ENCODE measurements around the gene DNHD1. TPM values are rescaled to one million over a fixed set of nuclear protein-coding genes. Genes with fewer than 3 reads are reported as not detected.

DNHD1 gene
- total RNA-seq, 2 experiments from 2014 or later, result 18.2 to 19.3 TPM

DNA sequence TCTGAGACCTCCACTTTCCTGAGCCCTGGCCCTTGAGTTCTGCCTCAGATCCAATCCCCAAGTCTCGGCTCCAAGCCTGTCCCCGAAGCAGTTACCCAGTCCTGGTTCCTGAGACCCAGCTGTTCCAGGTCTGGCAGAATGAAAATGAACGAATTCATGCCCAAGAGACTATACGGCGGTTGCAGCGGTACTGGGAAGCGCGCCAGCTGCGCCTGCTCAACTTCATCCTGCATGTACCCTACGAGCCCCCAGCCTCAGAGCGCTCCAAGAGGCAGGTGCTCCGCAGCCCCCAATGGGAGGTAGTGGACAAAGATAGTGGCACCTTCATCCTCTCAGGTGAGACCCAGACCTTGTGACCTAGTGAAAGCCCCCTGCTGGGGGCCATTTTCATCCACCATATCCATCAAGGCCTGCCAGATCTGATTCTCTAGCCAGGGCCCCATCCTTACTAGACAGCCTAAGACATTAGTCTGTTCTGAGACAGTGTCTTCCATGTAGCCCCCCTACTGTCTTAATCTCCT, 42.7 kb downstream of the DNHD1 start:
- Mint-ChIP-seq H3K27me3 (ENCODE audit: low read depth) (no peaks in the 10 kb centered on the region), H3K4me1 (ENCODE audit: low read depth) (no peaks in the 10 kb centered on the region), H3K9me3 (no peaks in the 10 kb centered on the region), H3K4me3 (no peak overlapping the region), H3K27ac (no peak overlapping the region), H3K36me3 (ENCODE audit: low read depth) (peaks cover 7% of the 10 kb centered on the region)
- intact Hi-C loops (cut with micrococcal nuclease), result no loop called here
- no peak for DNase-seq
- CTCF ChIA-PET, result interaction anchor here (1.6 to 2.4 kb wide), 2 partner anchors 8 to 15 kb away, joined by 4 to 11 read pairs; no protein-coding TSS in a partner anchor

DNA sequence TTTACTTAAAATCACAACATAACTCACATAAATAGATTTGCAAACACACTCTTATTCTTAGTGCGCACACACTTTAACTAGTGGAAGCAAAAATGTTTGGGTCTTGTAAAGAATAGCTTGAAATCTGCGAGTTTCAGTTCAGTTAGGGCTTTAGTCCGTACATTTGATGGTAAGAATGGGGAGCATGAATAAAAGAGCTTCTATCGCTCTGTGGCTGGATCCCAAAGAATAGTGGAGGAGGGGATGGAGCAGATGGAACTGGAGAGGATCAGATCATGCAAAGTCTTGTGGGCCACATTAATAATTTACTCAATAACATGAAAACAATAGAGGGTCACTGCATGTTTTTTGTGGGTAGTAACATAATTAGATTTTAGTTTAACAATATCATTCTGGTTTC, 44.3 kb downstream of the DNHD1 start:
- Mint-ChIP-seq H3K36me3 (ENCODE audit: low read depth) (peaks cover 11% of the 10 kb centered on the region), H3K9me3 (no peaks in the 10 kb centered on the region), H3K27ac (no peak overlapping the region), H3K27me3 (ENCODE audit: low read depth) (no peaks in the 10 kb centered on the region), H3K4me1 (ENCODE audit: low read depth) (no peaks in the 10 kb centered on the region), H3K4me3 (no peak overlapping the region)
- intact Hi-C loops (cut with micrococcal nuclease), result no loop called here
- DNase-seq, result no peak
- CTCF ChIA-PET, result interaction anchor here (0.9 to 2.4 kb wide), 5 partner anchors 10 to 163 kb away, joined by 3 to 11 read pairs (median 4); no protein-coding TSS in a partner anchor

DNA sequence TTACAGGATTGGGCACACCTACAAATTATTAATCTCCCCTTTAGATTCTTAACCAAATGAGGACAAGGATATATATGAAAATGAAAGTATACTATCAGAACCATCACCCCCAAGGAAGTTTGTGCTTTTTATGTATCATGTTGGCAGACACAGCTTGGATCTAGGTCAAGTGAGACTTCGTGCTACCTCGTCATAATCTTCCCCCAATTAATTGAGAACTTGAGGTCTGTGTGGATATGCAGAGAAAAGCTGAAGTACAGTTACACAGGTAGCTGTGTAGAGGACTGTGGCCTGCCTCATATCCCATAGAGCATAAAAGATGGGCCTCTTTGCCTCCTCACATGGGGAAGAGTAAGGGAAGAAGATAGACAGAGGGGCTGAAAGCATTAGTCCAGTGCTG, 45.6 kb downstream of the DNHD1 start:
- no peak overlapping the region for H3K27ac Mint-ChIP-seq
- no peaks in the 10 kb centered on the region for H3K4me1 Mint-ChIP-seq (ENCODE audit: low read depth)
- H3K36me3 Mint-ChIP-seq (ENCODE audit: low read depth), result peaks cover 11% of the 10 kb centered on the region
- H3K27me3 Mint-ChIP-seq (ENCODE audit: low read depth), result no peaks in the 10 kb centered on the region
- H3K4me3 Mint-ChIP-seq, result no peak overlapping the region
- no peak for DNase-seq
- CTCF ChIA-PET, result interaction anchor here (1.3 kb wide), 1 partner anchor 12 kb away, joined by 8 read pairs; no protein-coding TSS in a partner anchor
- intact Hi-C loops (cut with micrococcal nuclease), result no loop called here
- no peaks in the 10 kb centered on the region for H3K9me3 Mint-ChIP-seq

DNA sequence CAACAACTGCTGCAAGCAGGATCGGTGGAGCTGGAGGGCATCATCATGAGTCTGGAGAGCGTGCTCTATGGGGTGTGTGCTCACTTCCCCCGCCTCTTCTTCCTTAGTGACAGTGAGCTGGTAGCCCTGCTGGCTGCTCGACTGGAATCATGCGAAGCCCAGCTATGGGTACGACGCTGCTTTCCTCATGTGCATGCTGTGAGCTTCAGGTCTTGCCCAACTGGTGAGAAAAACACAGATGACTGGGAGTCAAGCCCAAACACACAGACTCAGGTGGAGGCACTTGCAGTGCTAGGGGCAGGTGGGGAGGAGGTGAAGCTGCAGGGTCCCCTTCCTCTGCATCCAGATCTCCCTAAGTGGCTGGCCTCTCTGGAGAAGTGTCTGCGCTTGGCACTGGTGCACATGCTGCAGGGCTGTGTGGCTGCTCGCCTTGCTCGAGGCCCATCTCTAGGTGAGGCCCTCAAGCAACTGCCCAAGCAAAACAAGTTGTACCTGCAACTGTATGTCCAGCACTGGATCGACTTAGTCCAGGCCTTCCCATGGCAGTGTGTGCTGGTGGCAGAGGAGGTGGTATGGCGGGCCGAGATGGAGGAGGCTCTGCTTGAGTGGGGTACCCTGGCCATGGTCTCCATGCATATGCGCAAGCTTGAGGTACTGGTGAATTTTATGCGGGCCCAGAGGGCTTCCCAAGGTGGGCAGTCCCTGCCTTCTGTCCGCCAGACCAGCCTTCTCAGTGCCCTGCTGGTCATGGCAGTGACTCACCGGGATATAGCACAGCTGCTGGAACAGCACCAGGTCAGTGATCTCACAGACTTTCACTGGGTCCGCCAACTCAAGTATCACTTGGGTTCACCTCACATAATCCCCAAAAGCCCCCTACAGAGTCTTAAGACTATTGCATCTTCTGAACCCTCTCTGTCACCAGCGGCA, 48.1 kb downstream of the DNHD1 start:
- Mint-ChIP-seq H3K9me3 (no peaks in the 10 kb centered on the region), H3K4me3 (no peak overlapping the region), H3K27me3 (ENCODE audit: low read depth) (no peaks in the 10 kb centered on the region), H3K4me1 (ENCODE audit: low read depth) (no peaks in the 10 kb centered on the region), H3K27ac (no peak overlapping the region), H3K36me3 (ENCODE audit: low read depth) (peaks cover 11% of the 10 kb centered on the region)
- CTCF ChIA-PET, result interaction anchor here (1.0 kb wide), 1 partner anchor 166 kb away, joined by 4 read pairs; no protein-coding TSS in a partner anchor
- intact Hi-C loops (cut with micrococcal nuclease), result no loop called here
- no peak for DNase-seq

DNA sequence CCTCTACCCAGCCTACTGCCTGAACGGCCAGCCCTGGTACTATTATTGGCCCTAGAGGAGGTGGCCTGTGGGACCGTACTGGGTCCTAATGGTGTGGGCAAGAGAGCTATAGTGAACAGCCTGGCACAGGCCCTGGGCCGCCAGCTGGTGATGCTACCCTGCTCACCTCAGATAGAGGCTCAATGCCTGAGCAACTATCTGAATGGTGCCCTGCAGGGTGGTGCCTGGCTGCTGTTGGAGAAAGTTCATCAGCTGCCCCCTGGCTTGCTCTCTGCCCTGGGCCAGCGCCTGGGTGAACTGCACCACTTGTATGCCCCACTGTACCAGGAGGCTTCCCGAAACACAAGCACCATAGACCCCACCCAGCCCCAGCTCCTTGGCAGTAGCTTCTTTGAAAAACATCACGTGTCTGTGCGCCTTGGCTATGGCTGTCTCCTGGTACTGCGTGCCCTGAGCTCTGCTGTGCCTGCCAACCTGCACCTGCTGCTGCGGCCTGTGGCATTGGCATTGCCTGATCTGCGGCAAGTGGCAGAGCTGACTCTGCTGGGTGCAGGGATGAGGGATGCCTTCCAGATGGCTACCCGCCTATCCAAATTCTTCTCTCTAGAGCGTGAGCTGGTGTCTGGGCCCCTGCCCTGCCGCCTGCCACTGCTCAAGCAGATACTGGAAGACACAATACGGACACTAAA, 49.0 kb downstream of the DNHD1 start:
- CTCF ChIA-PET, result interaction anchor here (0.5 to 1.1 kb wide), 3 partner anchors 41 to 167 kb away, joined by 3 to 4 read pairs (median 3); partner anchors contain the start of gene MRPL17

DNA sequence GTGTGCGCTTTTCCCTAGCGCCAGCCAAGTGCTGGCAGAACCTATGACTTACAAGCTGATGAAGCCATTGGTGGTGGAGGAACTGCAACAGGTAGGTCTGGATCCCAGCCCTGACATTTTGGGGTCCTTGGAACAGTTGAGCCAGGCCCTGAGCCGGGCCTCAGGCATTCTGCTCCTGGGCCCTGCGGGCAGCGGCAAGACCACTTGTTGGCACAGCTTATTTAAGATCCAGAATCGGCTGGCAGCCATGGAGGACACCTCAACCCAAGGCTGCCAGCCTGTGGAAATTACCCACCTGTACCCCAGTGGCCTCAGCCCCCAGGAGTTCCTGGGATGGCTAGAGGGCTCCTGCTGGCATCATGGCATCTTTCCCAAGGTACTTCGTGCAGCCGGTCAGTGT, 49.7 kb downstream of the DNHD1 start:
- intact Hi-C loops (cut with micrococcal nuclease), result no loop called here
- Mint-ChIP-seq H3K9me3 (no peaks in the 10 kb centered on the region), H3K27ac (no peak overlapping the region), H3K36me3 (ENCODE audit: low read depth) (peaks cover 11% of the 10 kb centered on the region), H3K4me1 (ENCODE audit: low read depth) (no peaks in the 10 kb centered on the region), H3K27me3 (ENCODE audit: low read depth) (no peaks in the 10 kb centered on the region), H3K4me3 (no peak overlapping the region)
- CTCF ChIA-PET, result interaction anchor here (1.1 kb wide), 1 partner anchor 136 kb away, joined by 3 read pairs; the partner anchor contains the start of gene MRPL17
- DNase-seq, result no peak

More for the DNA sequence above, 49.0 kb downstream of the DNHD1 start:
- intact Hi-C loops (cut with micrococcal nuclease), result no loop called here
- Mint-ChIP-seq H3K36me3 (ENCODE audit: low read depth) (peaks cover 11% of the 10 kb centered on the region), H3K4me3 (no peak overlapping the region), H3K9me3 (no peaks in the 10 kb centered on the region), H3K27me3 (ENCODE audit: low read depth) (no peaks in the 10 kb centered on the region), H3K27ac (no peak overlapping the region), H3K4me1 (ENCODE audit: low read depth) (no peaks in the 10 kb centered on the region)
- DNase-seq, result no peak

DNA sequence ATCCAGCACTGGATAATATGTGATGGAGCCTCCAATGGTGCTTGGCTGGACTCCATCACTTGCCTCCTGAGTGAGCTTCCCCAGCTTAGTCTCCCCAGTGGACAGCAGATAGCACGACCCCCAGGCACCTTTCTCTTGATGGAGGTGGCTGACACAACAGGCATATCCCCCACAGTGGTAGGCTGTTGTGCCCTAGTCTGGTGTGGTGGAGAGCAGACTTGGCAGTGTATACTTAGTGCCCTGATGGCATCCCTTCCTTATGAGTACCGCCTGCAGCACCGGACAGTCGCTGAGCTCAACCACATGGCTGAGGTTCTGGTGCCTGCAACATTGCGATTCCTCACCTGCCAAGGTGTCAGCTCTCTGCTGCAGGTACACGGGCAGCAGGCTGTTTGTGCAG, 50.1 kb downstream of the DNHD1 start:
- H3K27ac Mint-ChIP-seq, result no peak overlapping the region
- no peaks in the 10 kb centered on the region for H3K4me1 Mint-ChIP-seq (ENCODE audit: low read depth)
- CTCF ChIA-PET, result no interaction called here
- intact Hi-C loops (cut with micrococcal nuclease), result no loop called here
- no peaks in the 10 kb centered on the region for H3K9me3 Mint-ChIP-seq
- H3K27me3 Mint-ChIP-seq (ENCODE audit: low read depth), result no peaks in the 10 kb centered on the region
- no peak overlapping the region for H3K4me3 Mint-ChIP-seq
- H3K36me3 Mint-ChIP-seq (ENCODE audit: low read depth), result peaks cover 11% of the 10 kb centered on the region
- no peak for DNase-seq

DNA sequence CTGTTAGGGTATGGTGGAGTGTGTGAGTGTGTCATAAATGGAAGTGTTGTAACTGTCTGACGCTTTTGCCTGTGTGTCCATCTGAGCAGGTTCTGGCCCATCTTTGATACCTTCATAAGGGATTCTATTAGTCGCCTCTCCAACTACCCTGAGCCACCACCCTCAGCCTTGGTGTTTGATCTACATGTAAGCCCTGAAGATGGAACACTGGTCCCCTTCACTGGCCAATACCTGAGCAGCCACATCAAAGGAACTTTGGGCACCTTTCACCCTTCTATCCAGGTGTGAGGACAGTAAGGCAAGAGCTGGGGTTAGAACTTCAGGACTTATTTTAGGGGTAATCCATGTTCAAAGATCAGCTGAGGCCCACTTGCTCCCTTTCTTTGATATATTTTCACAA, 51.0 kb downstream of the DNHD1 start:
- intact Hi-C loops (cut with micrococcal nuclease), result no loop called here
- CTCF ChIA-PET, result no interaction called here
- Mint-ChIP-seq H3K4me1 (ENCODE audit: low read depth) (no peaks in the 10 kb centered on the region), H3K27ac (no peak overlapping the region), H3K36me3 (ENCODE audit: low read depth) (peaks cover 11% of the 10 kb centered on the region), H3K4me3 (no peak overlapping the region), H3K27me3 (ENCODE audit: low read depth) (no peaks in the 10 kb centered on the region), H3K9me3 (no peaks in the 10 kb centered on the region)
- no peak for DNase-seq

DNA sequence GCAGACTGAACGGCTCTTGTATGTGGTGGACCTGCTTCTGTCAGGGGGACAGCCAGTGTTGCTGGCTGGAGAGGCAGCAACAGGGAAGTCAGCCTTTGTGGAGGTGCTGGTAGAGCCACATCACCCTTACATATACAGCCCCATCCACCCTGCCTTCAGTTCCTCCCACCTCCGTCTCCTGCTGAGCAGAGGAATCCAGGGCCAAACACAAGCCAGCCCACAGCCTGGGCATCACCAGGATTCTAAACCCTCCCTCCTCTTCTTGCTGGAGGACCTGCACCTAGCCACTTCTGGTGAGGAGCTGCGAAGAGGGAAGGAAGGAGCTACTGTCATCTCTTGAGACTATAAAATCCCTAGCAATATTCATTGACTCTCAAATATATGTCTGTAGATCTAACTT, 51.6 kb downstream of the DNHD1 start:
- Mint-ChIP-seq H3K27ac (no peak overlapping the region), H3K9me3 (no peaks in the 10 kb centered on the region), H3K4me1 (ENCODE audit: low read depth) (no peaks in the 10 kb centered on the region), H3K36me3 (ENCODE audit: low read depth) (peaks cover 11% of the 10 kb centered on the region), H3K4me3 (no peak overlapping the region), H3K27me3 (ENCODE audit: low read depth) (no peaks in the 10 kb centered on the region)
- intact Hi-C loops (cut with micrococcal nuclease), result no loop called here
- CTCF ChIA-PET, result interaction anchor here (0.7 kb wide), 1 partner anchor 18 kb away, joined by 3 read pairs; no protein-coding TSS in a partner anchor
- DNase-seq, result no peak

DNA sequence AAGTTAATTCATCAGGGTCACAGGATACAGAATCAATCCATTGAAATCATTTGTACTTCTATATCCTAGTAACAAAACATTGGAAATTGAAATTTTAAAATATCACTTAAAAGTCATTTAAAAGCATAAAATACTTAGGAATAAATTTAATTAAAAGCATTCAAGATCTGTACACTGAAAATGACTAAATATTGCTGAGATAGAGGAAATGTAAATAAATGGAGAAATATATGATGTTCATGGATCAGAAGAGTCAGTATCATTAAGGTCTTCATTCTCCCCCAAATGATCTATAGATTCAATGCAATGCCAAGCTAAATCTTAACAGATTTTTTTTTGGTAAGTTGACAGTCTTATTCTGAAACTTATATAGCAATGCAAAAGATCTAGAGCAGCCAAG, 56.6 kb downstream of the DNHD1 start:
- no peak overlapping the region for H3K4me3 Mint-ChIP-seq
- no peak overlapping the region for H3K27ac Mint-ChIP-seq
- no peaks in the 10 kb centered on the region for H3K9me3 Mint-ChIP-seq
- CTCF ChIA-PET, result interaction anchor here (1.0 kb wide), 1 partner anchor 23 kb away, joined by 4 read pairs; no protein-coding TSS in a partner anchor
- no peaks in the 10 kb centered on the region for H3K27me3 Mint-ChIP-seq (ENCODE audit: low read depth)
- no peak for DNase-seq
- H3K4me1 Mint-ChIP-seq (ENCODE audit: low read depth), result no peaks in the 10 kb centered on the region
- intact Hi-C loops (cut with micrococcal nuclease), result no loop called here
- H3K36me3 Mint-ChIP-seq (ENCODE audit: low read depth), result no peaks in the 10 kb centered on the region

DNA sequence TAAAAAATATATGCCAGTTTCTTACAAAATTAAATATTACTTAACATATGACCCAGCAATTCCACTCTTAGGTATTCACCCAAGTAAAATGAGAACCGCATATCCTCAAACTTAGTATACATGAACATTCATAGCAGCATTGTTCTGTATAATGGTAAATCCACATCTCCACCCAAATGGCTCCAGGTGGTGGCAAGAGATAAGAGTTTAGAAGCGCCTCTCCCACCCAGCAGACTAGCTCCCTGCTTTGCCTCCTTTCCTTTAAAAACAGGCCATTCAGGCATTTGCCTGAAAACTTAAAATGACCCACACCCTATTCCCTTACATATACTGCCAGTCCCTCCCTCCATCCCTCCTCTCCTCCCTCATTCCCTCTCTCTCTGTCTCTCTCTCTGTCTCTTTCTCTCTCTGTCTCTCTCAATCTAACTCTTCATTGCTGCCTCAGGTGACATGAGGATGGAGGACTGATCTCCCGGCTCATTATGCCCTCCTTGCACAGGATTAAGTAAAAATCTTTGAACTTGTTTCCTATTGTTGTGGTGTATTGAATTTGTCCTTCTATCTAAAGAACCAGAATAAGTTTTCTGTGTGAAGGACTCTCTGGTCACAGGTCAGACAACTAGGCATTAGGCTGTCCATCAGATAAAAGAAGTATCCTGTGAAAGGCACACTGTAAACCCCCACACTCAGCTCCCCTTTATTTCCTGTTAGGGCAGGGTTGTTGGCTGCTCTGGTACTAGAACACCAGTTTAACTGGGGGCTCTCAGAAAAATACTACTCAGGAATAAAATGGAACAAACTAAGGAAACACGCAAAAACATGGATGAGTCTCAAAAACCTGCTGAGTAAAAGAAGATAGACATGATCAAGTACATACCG, 58.0 kb downstream of the DNHD1 start:
- Mint-ChIP-seq H3K4me3 (no peak overlapping the region), H3K4me1 (ENCODE audit: low read depth) (no peaks in the 10 kb centered on the region), H3K27ac (no peak overlapping the region), H3K36me3 (ENCODE audit: low read depth) (no peaks in the 10 kb centered on the region), H3K9me3 (no peaks in the 10 kb centered on the region), H3K27me3 (ENCODE audit: low read depth) (no peaks in the 10 kb centered on the region)
- intact Hi-C loops (cut with micrococcal nuclease), result no loop called here
- CTCF ChIA-PET, result interaction anchor here (0.6 to 0.9 kb wide), 2 partner anchors 128 to 1083 kb away, joined by 3 read pairs; partner anchors contain the start of gene MRPL17
- DNase-seq, result no peak
